ENCODE measurements around the gene SH2D4B. TPM values are rescaled to one million over a fixed set of nuclear protein-coding genes. Genes with fewer than 3 reads are reported as not detected.

The SH2D4B gene
- total RNA-seq, 2 donors from 2014 or later, result 0.13 TPM; not detected in 1

- H3K27ac Mint-ChIP-seq, result no peak overlapping the region
- Histone ChIP-seq H3K27ac (ENCODE audit: low read depth, low read length) (no peak overlapping the region), H3K36me3 (ENCODE audit: control insufficient read depth, insufficient read depth, low read length) (no peaks in the 10 kb centered on the region), H3K27me3 (ENCODE audit: control insufficient read depth, insufficient read depth, low read length, poor library complexity, severe bottlenecking) (no peaks in the 10 kb centered on the region), H3K9ac (ENCODE audit: extremely low read depth, low read length, poor library complexity, severe bottlenecking) (no peak overlapping the region), H3K4me1 (ENCODE audit: control insufficient read depth, insufficient read depth, low read length) (no peaks in the 10 kb centered on the region), H3K4me3 (ENCODE audit: low read length) (no peak overlapping the region), H3K9me3 (ENCODE audit: control insufficient read depth, low read length) (no peaks in the 10 kb centered on the region)
- 94 to 98% methylated on average over 8 to 11 of the region's 11 CpGs for WGBS, 2 experiments (ENCODE audit: insufficient coverage in 1 of 2, insufficient read length in 1 of 2)
- DNase-seq, result peak; percentile 41
- H3K36me3 Mint-ChIP-seq (ENCODE audit: low read depth), result no peaks in the 10 kb centered on the region
- H3K4me3 Mint-ChIP-seq, result no peak overlapping the region
- H3K4me1 Mint-ChIP-seq, result no peaks in the 10 kb centered on the region
- H3K27me3 Mint-ChIP-seq (ENCODE audit: insufficient read depth), result peaks cover 6% of the 10 kb centered on the region
- no peak for TF ChIP-seq CTCF (conservative IDR thresholded peaks at IDR 0.05)
- H3K9me3 Mint-ChIP-seq, result no peaks in the 10 kb centered on the region
Measured at GRCh38 chr10:80609331-80609730, 71.6 kb downstream of the SH2D4B start.

GRCh38 chr10:80611481-80612185 is 73.9 kb downstream of the SH2D4B start:
- no peak for DNase-seq
- Mint-ChIP-seq H3K36me3 (ENCODE audit: low read depth) (no peaks in the 10 kb centered on the region), H3K9me3 (no peaks in the 10 kb centered on the region), H3K27me3 (ENCODE audit: insufficient read depth) (peaks cover 6% of the 10 kb centered on the region), H3K4me1 (no peaks in the 10 kb centered on the region), H3K4me3 (no peak overlapping the region), H3K27ac (no peak overlapping the region)
- 80 to 91% methylated on average over 1 to 6 of the region's 6 CpGs for WGBS, 2 experiments (ENCODE audit: insufficient coverage in 1 of 2, insufficient read length in 1 of 2)
- no peaks in the 10 kb centered on the region for H3K27me3 ChIP-seq (ENCODE audit: control insufficient read depth, insufficient read depth, low read length, poor library complexity, severe bottlenecking)
- H3K36me3 ChIP-seq (ENCODE audit: control insufficient read depth, insufficient read depth, low read length), result no peaks in the 10 kb centered on the region
- no peak for TF ChIP-seq CTCF (conservative IDR thresholded peaks at IDR 0.05)
- no peaks in the 10 kb centered on the region for H3K9me3 ChIP-seq (ENCODE audit: control insufficient read depth, low read length)
- no peak overlapping the region for H3K27ac ChIP-seq (ENCODE audit: low read depth, low read length)
- H3K4me3 ChIP-seq (ENCODE audit: low read length), result no peak overlapping the region
- H3K4me1 ChIP-seq (ENCODE audit: control insufficient read depth, insufficient read depth, low read length), result no peaks in the 10 kb centered on the region
- no peak overlapping the region for H3K9ac ChIP-seq (ENCODE audit: extremely low read depth, low read length, poor library complexity, severe bottlenecking)

GRCh38 chr10:80612261-80612660 is 74.6 kb downstream of the SH2D4B start:
- Histone ChIP-seq H3K4me3 (ENCODE audit: low read length) (no peak overlapping the region), H3K27me3 (ENCODE audit: control insufficient read depth, insufficient read depth, low read length, poor library complexity, severe bottlenecking) (no peaks in the 10 kb centered on the region), H3K4me1 (ENCODE audit: control insufficient read depth, insufficient read depth, low read length) (no peaks in the 10 kb centered on the region), H3K9me3 (ENCODE audit: control insufficient read depth, low read length) (no peaks in the 10 kb centered on the region), H3K9ac (ENCODE audit: extremely low read depth, low read length, poor library complexity, severe bottlenecking) (no peak overlapping the region), H3K36me3 (ENCODE audit: control insufficient read depth, insufficient read depth, low read length) (no peaks in the 10 kb centered on the region), H3K27ac (ENCODE audit: low read depth, low read length) (no peak overlapping the region)
- no peak for TF ChIP-seq CTCF (conservative IDR thresholded peaks at IDR 0.05)
- no peak overlapping the region for H3K27ac Mint-ChIP-seq
- no peak overlapping the region for H3K4me3 Mint-ChIP-seq
- DNase-seq, result no peak
- H3K36me3 Mint-ChIP-seq (ENCODE audit: low read depth), result no peaks in the 10 kb centered on the region
- H3K27me3 Mint-ChIP-seq (ENCODE audit: insufficient read depth), result peaks cover 6% of the 10 kb centered on the region
- H3K9me3 Mint-ChIP-seq, result no peaks in the 10 kb centered on the region
- WGBS, 2 experiments (ENCODE audit: insufficient coverage in 1 of 2, insufficient read length in 1 of 2), result 92% methylated on average over 3 of the region's 3 CpGs; no CpG with 5 or more reads in 1 of the 2 experiments
- no peaks in the 10 kb centered on the region for H3K4me1 Mint-ChIP-seq

Measured in endodermal cell (in vitro differentiated cells).